SK-N-SH (cell line): Measurements from ENCODE around the gene PPP2R5C. TPM values are rescaled to one million over a fixed set of nuclear protein-coding genes. Genes with fewer than 3 reads are reported as not detected.

Experiments
- CTCF ChIA-PET: fragments of 300-600, 350-600 bp; formaldehyde crosslinking; extraction: SDS; loops from one replicate; lab custom pipeline; 2021; lab: Yijun Ruan, JAX
- POLR2A ChIA-PET: fragments of 350-600 bp; sonication (Branson Sonifier 250); formaldehyde crosslinking; extraction: SDS; loops from one replicate; lab custom pipeline; 2020; ENCODE audit warnings: antibody characterized with exemption, inconsistent platforms; lab: Yijun Ruan, JAX
- DNase-seq: peaks from one replicate; pipeline ENCODE4 v3.0.0; 2012
- H2AFZ ChIP-seq: fragments of 200-600 bp; sonication (generic); 2 replicates; pipeline ENCODE4 v1.8.1; 2016; ENCODE audit warnings: antibody characterized with exemption, mild to moderate bottlenecking, low read depth
- H3F3A ChIP-seq: fragments of 200-600 bp; sonication (generic); replicated peaks from 2 replicates; pipeline ENCODE3; 2016; ENCODE audit warnings: antibody characterized with exemption, mild to moderate bottlenecking; ENCODE audit not compliant: insufficient read depth
- H3K27ac ChIP-seq, 2 experiments: fragments of 200-500 bp in 1 of 2; fragments of 200-600 bp in 1 of 2; sonication (Bioruptor generic) in 1 of 2; sonication (generic), shearing (Covaris generic) in 1 of 2; 2 replicates each; pipeline versions ENCODE4 v1.5.1 to v1.6.1; 2014 to 2016; ENCODE audit warnings: low read depth in 2 of 2, inconsistent platforms in 1 of 2, low read length in 1 of 2, mild to moderate bottlenecking in 1 of 2, mixed read lengths in 1 of 2
- H3K27me3 ChIP-seq: fragments of 200-600 bp; sonication (generic), shearing (Covaris generic); 2 replicates; pipeline ENCODE4 v1.6.1; 2016; ENCODE audit warnings: mixed run types; ENCODE audit not compliant: insufficient read depth
- H3K36me3 ChIP-seq, 2 experiments: fragments of 200-500 bp in 1 of 2; fragments of 200-600 bp in 1 of 2; sonication (Bioruptor generic) in 1 of 2; sonication (generic) in 1 of 2; replicated peaks in 1 of 2; 2 replicates each; pipeline versions ENCODE3 to v1.5.1; 2014 to 2016; ENCODE audit warnings: low read length in 1 of 2, mild to moderate bottlenecking in 1 of 2; ENCODE audit not compliant: insufficient read depth in 2 of 2, control insufficient read depth in 1 of 2
- H3K4me1 ChIP-seq, 2 experiments: fragments of 200-500 bp in 1 of 2; fragments of 200-600 bp in 1 of 2; sonication (Bioruptor generic) in 1 of 2; sonication (generic), shearing (Covaris generic) in 1 of 2; 2 replicates each; pipeline versions ENCODE4 v1.5.1 to v1.6.1; 2014 to 2016; ENCODE audit warnings: low read depth in 1 of 2, low read length in 1 of 2, mixed run types in 1 of 2; ENCODE audit not compliant: insufficient read depth in 2 of 2, control insufficient read depth in 1 of 2
- H3K4me2 ChIP-seq: fragments of 200-600 bp; sonication (generic), shearing (Covaris generic); 2 replicates; pipeline ENCODE4 v1.6.1; 2017; ENCODE audit warnings: mixed run types
- H3K4me3 ChIP-seq, 2 experiments: fragments of 200-500 bp in 1 of 2; fragments of 200-600 bp in 1 of 2; sonication (Bioruptor generic) in 1 of 2; sonication (generic), shearing (Covaris generic) in 1 of 2; 2 replicates each; pipeline versions ENCODE4 v1.5.1 to v1.8.1; 2014 to 2016; ENCODE audit warnings: low read depth in 2 of 2, inconsistent platforms in 1 of 2, low read length in 1 of 2, mild to moderate bottlenecking in 1 of 2, mixed read lengths in 1 of 2, moderate library complexity in 1 of 2
- H3K79me2 ChIP-seq: fragments of 200-600 bp; sonication (generic); 2 replicates; pipeline ENCODE4 v1.8.1; 2017; ENCODE audit warnings: mild to moderate bottlenecking; ENCODE audit not compliant: insufficient read depth
- H3K9ac ChIP-seq: fragments of 200-600 bp; sonication (generic); 2 replicates; pipeline ENCODE4 v1.6.1; 2017; ENCODE audit warnings: mixed run types
- H3K9me2 ChIP-seq: fragments of 200-600 bp; sonication (generic); 2 replicates; pipeline ENCODE4 v1.6.1; 2017; ENCODE audit warnings: mixed run types
- H3K9me3 ChIP-seq: fragments of 200-600 bp; sonication (generic); 2 replicates; pipeline ENCODE4 v1.6.1; 2017; ENCODE audit warnings: mixed run types, mild to moderate bottlenecking, moderate library complexity
- H4K20me1 ChIP-seq: fragments of 200-600 bp; sonication (generic); 2 replicates; pipeline ENCODE4 v1.6.1; 2017; ENCODE audit warnings: mild to moderate bottlenecking, mixed run types; ENCODE audit not compliant: insufficient read depth
- ELF1 ChIP-seq: IDR thresholded peaks from 2 replicates; pipeline ENCODE4 v1.4.0; 2012
- EZH2phosphoT487 ChIP-seq: fragments of 200-600 bp; sonication (generic); IDR thresholded peaks from 2 replicates; pipeline ENCODE4 v1.6.1; 2017; ENCODE audit warnings: low read depth, mixed run types, mild to moderate bottlenecking, antibody characterized with exemption, moderate library complexity, borderline replicate concordance
- FOSL2 ChIP-seq: IDR thresholded peaks from 2 replicates; pipeline ENCODE4 v1.4.0; 2012; ENCODE audit warnings: low read depth, mild to moderate bottlenecking, moderate library complexity, borderline replicate concordance
- GATA2 ChIP-seq: sonication (generic); formaldehyde crosslinking; IDR thresholded peaks from 2 replicates; pipeline ENCODE4 v1.5.0; 2020; ENCODE audit warnings: mild to moderate bottlenecking, missing genetic modification reagents
- JUND ChIP-seq: IDR thresholded peaks from 2 replicates; pipeline ENCODE4 v1.4.0; 2012
- MEF2A ChIP-seq: IDR thresholded peaks from 2 replicates; pipeline ENCODE4 v1.4.0; 2012; ENCODE audit warnings: low read depth, borderline replicate concordance
- MXI1 ChIP-seq: IDR thresholded peaks from 2 replicates; pipeline ENCODE4 v1.6.1; 2012; ENCODE audit warnings: mild to moderate bottlenecking, low read depth, low read length, improper control_type of control experiment
- RAD21 ChIP-seq: IDR thresholded peaks from 2 replicates; pipeline ENCODE4 v1.6.1; 2012; ENCODE audit warnings: mild to moderate bottlenecking, low read length
- RFX5 ChIP-seq: IDR thresholded peaks from 2 replicates; pipeline ENCODE4 v1.6.1; 2012; ENCODE audit warnings: mild to moderate bottlenecking, improper control_type of control experiment, low read length
- TCF12 ChIP-seq: IDR thresholded peaks from 2 replicates; pipeline ENCODE4 v1.4.0; 2012
- TEAD4 ChIP-seq: IDR thresholded peaks from 2 replicates; pipeline ENCODE4 v1.4.0; 2012; ENCODE audit warnings: mild to moderate bottlenecking, borderline replicate concordance; ENCODE audit not compliant: insufficient read depth
- WGBS: methylation state at CpG from one replicate; pipeline ENCODE4 v1.1.6; 2017; ENCODE audit warnings: low lambda C conversion rate; 5-methylcytosine and 5-hydroxymethylcytosine counted together
- polyA plus RNA-seq, 3 experiments: library from polyadenylated mRNA; depleted of rRNA; stranded (reverse); fragments of >200 nt; gene quantifications; 2 replicates each; pipeline ENCODE4 v1.2.3, GENCODE V29; 2012
- TF ChIP-seq, protein P1 (sequence below): fragments of 150-350 bp; IDR thresholded peaks from 2 replicates; pipeline ENCODE4 v1.6.1; 2017; ENCODE audit warnings: antibody characterized with exemption, low read length, low read depth, borderline replicate concordance
- TF ChIP-seq, protein P2 (sequence below): IDR thresholded peaks from 2 replicates; pipeline ENCODE4 v1.6.1; 2012; ENCODE audit warnings: mild to moderate bottlenecking, low read depth, low read length, moderate library complexity
- TF ChIP-seq, protein P3 (sequence below): IDR thresholded peaks from 2 replicates; pipeline ENCODE4; 2012
- TF ChIP-seq, protein P4 (sequence below): IDR thresholded peaks from 2 replicates; pipeline ENCODE4 v1.4.0; 2012; ENCODE audit warnings: low read depth, borderline replicate concordance

The PPP2R5C gene
- polyA plus RNA-seq, 1 of the 3 experiments (the other 2 are of a cell fraction): 43.7 TPM

DNA sequence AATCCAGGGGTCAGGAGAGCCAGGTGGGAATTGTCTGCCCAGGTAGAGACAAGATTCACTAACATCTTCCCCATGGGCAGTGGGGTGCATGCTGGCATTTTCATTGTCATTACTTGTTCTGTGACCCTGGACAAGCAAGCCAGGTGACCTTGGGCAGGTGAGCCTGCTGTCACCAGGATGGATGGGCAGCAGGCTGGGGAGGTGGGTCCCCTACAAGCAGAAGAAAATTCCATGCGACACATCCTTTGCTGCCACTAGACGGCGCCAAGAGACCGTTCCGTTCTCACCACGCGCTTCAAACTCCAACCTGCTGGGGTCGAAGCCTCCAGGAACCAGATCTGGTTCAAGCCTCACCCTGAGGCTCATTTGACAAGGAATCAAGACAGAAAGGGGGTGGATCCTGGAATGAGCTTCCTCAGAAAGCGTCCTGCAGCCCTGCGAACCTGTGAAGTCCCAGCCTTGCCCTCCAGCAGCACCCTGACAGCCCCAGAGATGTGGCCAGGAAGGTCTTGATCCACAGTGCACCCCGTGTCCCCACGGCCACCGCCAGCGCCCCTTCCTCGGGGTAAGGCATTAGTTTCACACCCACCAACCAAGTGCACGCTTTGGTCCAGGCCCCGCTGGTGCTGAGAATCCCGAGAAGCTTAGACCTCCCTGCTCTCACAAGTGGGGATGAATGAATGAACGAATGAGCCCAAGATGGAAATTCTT lies 199.7 kb downstream of the PPP2R5C start (continued):
- TF ChIP-seq, protein P1, sequence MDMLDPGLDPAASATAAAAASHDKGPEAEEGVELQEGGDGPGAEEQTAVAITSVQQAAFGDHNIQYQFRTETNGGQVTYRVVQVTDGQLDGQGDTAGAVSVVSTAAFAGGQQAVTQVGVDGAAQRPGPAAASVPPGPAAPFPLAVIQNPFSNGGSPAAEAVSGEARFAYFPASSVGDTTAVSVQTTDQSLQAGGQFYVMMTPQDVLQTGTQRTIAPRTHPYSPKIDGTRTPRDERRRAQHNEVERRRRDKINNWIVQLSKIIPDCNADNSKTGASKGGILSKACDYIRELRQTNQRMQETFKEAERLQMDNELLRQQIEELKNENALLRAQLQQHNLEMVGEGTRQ: no peak
- TF ChIP-seq MEF2A (no peak), JUND (no peak), RFX5 (no peak), GATA2 (no peak), ELF1 (no peak)

DNA sequence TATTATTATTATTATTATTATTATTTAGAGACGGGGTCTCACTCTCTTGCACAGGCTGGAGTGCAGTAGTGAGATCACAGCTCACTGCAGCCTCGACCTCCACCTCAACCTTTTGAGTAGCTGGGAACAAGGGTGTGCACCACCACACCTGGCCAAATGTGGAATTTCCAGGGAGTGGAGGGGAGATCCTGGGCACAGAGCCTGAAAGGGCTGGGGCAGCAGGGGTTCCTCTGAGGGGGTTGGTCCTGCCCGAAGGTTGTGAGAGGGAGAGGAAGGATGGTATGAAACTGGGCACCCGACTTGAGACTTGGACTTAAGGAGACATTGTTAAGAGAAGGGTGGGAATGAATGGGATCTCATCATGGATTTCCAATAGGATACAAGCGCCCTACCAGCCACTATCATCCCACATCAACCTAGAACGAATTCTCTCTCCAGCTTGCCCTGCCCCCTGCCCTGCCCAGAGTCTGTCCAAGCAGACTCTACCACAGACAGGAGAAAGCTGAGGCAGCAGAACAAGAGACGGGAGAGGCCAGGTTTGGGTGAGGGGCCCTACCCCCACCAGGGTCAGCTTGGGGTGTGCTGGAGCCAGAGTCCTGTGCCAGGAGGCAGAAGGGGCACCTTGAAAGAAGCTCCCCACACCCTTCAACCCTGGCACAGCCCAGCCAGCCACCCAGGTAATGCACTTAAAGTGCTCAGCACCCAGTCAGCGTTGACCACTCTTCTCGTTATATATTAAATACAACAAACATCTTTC lies 200.4 kb downstream of the PPP2R5C start:
- ChIA-PET POLR2A (no interaction called here), CTCF (interaction anchor here (0.6 to 4.6 kb wide), 36 partner anchors 8 to 1512 kb away, joined by 3 to 33 read pairs (median 3); partner anchors contain the start of gene ZNF839)
- H3K9me3 ChIP-seq: no peaks in the 10 kb centered on the region
- H3K27ac ChIP-seq: peak overlapping the region; percentile 53 to 92; a peak in 3 of 4 replicates
- H3K27me3 ChIP-seq: no peaks in the 10 kb centered on the region
- no peak for DNase-seq
- H3K4me1 ChIP-seq: peaks cover 22 to 37% of the 10 kb centered on the region in 2 experiments; a peak in 3 of 4 replicates
- peaks cover 10% of the 10 kb centered on the region for H3F3A ChIP-seq
- H4K20me1 ChIP-seq: peaks cover 12% of the 10 kb centered on the region
- H3K4me3 ChIP-seq: no peak overlapping the region
- H3K36me3 ChIP-seq: peaks cover 0 to 7% of the 10 kb centered on the region in 2 experiments
- no peaks in the 10 kb centered on the region for H3K9me2 ChIP-seq
- no peak overlapping the region for H3K9ac ChIP-seq
- peak overlapping the region; percentile 44; the same call in 1 of the 2 replicates for H3K4me2 ChIP-seq
- H2AFZ ChIP-seq: peak overlapping the region; percentile 38
- TF ChIP-seq, protein P2, sequence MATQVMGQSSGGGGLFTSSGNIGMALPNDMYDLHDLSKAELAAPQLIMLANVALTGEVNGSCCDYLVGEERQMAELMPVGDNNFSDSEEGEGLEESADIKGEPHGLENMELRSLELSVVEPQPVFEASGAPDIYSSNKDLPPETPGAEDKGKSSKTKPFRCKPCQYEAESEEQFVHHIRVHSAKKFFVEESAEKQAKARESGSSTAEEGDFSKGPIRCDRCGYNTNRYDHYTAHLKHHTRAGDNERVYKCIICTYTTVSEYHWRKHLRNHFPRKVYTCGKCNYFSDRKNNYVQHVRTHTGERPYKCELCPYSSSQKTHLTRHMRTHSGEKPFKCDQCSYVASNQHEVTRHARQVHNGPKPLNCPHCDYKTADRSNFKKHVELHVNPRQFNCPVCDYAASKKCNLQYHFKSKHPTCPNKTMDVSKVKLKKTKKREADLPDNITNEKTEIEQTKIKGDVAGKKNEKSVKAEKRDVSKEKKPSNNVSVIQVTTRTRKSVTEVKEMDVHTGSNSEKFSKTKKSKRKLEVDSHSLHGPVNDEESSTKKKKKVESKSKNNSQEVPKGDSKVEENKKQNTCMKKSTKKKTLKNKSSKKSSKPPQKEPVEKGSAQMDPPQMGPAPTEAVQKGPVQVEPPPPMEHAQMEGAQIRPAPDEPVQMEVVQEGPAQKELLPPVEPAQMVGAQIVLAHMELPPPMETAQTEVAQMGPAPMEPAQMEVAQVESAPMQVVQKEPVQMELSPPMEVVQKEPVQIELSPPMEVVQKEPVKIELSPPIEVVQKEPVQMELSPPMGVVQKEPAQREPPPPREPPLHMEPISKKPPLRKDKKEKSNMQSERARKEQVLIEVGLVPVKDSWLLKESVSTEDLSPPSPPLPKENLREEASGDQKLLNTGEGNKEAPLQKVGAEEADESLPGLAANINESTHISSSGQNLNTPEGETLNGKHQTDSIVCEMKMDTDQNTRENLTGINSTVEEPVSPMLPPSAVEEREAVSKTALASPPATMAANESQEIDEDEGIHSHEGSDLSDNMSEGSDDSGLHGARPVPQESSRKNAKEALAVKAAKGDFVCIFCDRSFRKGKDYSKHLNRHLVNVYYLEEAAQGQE: no peak
- peaks cover 26% of the 10 kb centered on the region for H3K79me2 ChIP-seq
- WGBS: 73% methylated on average over 8 of the region's 9 CpGs

DNA sequence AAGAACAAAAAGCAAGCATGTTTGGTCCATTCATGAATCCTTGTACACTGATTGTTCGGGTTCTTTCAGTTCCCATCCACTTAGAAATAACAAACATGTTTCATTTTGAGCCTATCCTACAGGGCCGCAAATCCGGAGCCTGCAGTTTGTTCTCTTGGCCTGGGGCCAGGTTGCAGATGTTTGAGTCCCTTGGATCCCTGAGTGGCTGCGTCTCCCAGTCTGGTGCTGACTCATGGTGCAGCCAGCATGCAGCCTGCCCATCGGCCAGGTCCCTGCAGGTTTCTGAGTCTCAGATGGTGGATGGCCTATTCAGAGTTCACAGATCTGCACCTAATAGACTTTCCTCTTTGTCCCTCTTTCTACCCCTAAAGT lies 201.0 kb downstream of the PPP2R5C start:
- peak; percentile 73 for DNase-seq
- H3K4me2 ChIP-seq: peak overlapping the region; percentile 44; the same call in 1 of the 2 replicates
- peaks cover 10% of the 10 kb centered on the region for H3F3A ChIP-seq
- H3K4me1 ChIP-seq: peaks cover 22 to 37% of the 10 kb centered on the region in 2 experiments; a peak in 3 of 4 replicates
- H3K27ac ChIP-seq: peak overlapping the region; percentile 53 to 92; a peak in 3 of 4 replicates
- H2AFZ ChIP-seq: peak overlapping the region; percentile 38
- ChIA-PET CTCF (interaction anchor here (0.9 to 4.6 kb wide), 7 partner anchors 12 to 255 kb away, joined by 3 to 33 read pairs (median 6); no protein-coding TSS in a partner anchor), POLR2A (no interaction called here)
- H3K27me3 ChIP-seq: no peaks in the 10 kb centered on the region
- H3K9ac ChIP-seq: no peak overlapping the region
- no peaks in the 10 kb centered on the region for H3K9me2 ChIP-seq
- H3K4me3 ChIP-seq: no peak overlapping the region
- H3K79me2 ChIP-seq: peaks cover 31% of the 10 kb centered on the region
- no peaks in the 10 kb centered on the region for H3K9me3 ChIP-seq
- H3K36me3 ChIP-seq: peaks cover 0 to 12% of the 10 kb centered on the region in 2 experiments
- 9% methylated on average over 5 of the region's 5 CpGs for WGBS
- H4K20me1 ChIP-seq: peaks cover 17% of the 10 kb centered on the region
- TF ChIP-seq EZH2phosphoT487: no peak
- TF ChIP-seq, protein P3, sequence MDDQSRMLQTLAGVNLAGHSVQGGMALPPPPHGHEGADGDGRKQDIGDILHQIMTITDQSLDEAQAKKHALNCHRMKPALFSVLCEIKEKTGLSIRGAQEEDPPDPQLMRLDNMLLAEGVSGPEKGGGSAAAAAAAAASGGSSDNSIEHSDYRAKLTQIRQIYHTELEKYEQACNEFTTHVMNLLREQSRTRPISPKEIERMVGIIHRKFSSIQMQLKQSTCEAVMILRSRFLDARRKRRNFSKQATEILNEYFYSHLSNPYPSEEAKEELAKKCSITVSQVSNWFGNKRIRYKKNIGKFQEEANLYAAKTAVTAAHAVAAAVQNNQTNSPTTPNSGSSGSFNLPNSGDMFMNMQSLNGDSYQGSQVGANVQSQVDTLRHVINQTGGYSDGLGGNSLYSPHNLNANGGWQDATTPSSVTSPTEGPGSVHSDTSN: 0 out of 2 replicates have a peak, but pooled peaks have one; percentile 10
- TF ChIP-seq, protein P4, sequence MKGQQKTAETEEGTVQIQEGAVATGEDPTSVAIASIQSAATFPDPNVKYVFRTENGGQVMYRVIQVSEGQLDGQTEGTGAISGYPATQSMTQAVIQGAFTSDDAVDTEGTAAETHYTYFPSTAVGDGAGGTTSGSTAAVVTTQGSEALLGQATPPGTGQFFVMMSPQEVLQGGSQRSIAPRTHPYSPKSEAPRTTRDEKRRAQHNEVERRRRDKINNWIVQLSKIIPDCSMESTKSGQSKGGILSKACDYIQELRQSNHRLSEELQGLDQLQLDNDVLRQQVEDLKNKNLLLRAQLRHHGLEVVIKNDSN: no peak
- TF ChIP-seq TCF12: peak; percentile 64; the same call in 1 of the 2 replicates
- peak; percentile 59; the same call in 1 of the 2 replicates for TF ChIP-seq MXI1
- TF ChIP-seq TEAD4: no peak
- peak; percentile 53; the same call in 1 of the 2 replicates for TF ChIP-seq FOSL2
- TF ChIP-seq RAD21: no peak; the same call in 1 of the 2 replicates
